Vagina (tissue), 2 donors: ENCODE measurements around the gene CWC22.
"Not testable (repeated sequence)": the region's sequence is repeated elsewhere in the genome, so short reads cannot be mapped to it uniquely, and the experiment has no call there.

Experiments
- POLR2A ChIP-seq, 2 donors: fragments of 450-650 bp; IDR thresholded peaks; one replicate each; pipeline ENCODE4 v1.6.1; 2017; ENCODE audit warnings: antibody characterized with exemption in 2 of 2, mild to moderate bottlenecking in 2 of 2, moderate library complexity in 2 of 2
- POLR2AphosphoS5 ChIP-seq, 2 donors: sonication (generic); formaldehyde crosslinking; IDR thresholded peaks; one replicate each; pipeline ENCODE4 v1.9.0; 2017; ENCODE audit warnings: antibody characterized with exemption in 2 of 2, mild to moderate bottlenecking in 2 of 2, low read depth in 1 of 2; ENCODE audit not compliant: insufficient read depth in 1 of 2
- TF ChIP-seq, protein P1 (sequence below), 3 experiments: fragments of 450-650 bp in 2 of 3; fragments of 200-600 bp in 1 of 3; sonication (generic) in 1 of 3; IDR thresholded peaks; one replicate each; pipeline ENCODE4 v1.5.1; 2017 to 2019; ENCODE audit warnings: antibody characterized with exemption in 3 of 3, mild to moderate bottlenecking in 2 of 3, moderate library complexity in 2 of 3

DNA sequence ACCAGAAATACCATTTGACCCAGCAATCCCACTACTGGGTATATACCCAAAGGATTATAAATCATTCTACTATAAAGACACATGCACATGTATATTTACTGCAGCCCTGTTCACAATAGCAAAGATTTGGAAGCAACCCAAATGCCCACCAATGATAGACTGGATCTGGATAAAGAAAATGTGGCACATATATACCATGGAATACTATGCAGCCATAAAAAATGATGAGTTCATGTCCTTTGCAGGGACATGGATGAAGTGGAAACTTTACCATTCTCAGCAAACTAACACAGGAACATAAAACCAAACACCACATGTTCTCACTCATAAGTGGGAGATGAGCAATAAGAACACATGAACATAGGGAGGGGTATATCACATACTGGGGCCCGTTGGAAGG lies 47.5 kb upstream of the CWC22 start:
- not testable (repeated sequence) for TF ChIP-seq POLR2A (IDR thresholded peaks at IDR 0.05); POLR2AphosphoS5 (IDR thresholded peaks at IDR 0.05; ENCODE audit: insufficient read depth in 1 of 2, low read depth in 1 of 2)
- TF ChIP-seq, protein P1, sequence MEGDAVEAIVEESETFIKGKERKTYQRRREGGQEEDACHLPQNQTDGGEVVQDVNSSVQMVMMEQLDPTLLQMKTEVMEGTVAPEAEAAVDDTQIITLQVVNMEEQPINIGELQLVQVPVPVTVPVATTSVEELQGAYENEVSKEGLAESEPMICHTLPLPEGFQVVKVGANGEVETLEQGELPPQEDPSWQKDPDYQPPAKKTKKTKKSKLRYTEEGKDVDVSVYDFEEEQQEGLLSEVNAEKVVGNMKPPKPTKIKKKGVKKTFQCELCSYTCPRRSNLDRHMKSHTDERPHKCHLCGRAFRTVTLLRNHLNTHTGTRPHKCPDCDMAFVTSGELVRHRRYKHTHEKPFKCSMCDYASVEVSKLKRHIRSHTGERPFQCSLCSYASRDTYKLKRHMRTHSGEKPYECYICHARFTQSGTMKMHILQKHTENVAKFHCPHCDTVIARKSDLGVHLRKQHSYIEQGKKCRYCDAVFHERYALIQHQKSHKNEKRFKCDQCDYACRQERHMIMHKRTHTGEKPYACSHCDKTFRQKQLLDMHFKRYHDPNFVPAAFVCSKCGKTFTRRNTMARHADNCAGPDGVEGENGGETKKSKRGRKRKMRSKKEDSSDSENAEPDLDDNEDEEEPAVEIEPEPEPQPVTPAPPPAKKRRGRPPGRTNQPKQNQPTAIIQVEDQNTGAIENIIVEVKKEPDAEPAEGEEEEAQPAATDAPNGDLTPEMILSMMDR (IDR thresholded peaks at IDR 0.05) = not testable (repeated sequence)
